ENCODE measurements around the gene PPP6R2.

DNA sequence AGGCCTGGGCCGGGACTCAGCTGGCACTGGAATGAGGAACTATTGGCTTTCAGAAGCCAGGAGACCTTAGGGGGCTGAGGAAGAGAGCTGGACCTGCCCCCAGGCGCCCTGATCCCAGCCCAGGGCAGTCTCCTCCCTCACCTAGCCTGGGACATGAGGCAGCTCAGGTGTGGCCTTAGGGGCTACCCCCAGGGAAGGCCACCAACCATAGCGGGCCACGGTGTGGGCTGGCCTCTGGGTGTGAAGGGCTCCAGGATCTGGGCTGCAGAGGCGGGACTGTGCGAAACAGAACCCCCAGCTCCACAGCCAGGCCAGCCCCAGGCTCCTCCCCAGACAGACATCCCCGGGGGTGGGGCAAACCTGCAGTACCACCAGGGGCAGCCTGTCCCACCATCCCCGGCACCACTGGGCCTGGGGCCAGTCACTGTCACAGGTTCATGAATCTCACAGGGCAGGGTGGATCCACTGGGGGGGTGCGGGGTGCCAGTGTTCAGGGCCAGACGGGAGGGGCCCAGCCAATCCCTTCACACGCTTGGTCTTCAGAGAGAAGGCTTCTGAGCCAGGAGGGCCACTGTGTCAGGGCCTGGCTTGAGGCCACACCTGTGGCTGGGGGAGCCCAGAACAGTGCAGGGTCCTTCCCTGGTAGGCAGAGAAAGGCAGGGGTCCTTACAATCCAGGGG, 39.1 kb upstream of the PPP6R2 start:
- TF ChIP-seq, protein P1, sequence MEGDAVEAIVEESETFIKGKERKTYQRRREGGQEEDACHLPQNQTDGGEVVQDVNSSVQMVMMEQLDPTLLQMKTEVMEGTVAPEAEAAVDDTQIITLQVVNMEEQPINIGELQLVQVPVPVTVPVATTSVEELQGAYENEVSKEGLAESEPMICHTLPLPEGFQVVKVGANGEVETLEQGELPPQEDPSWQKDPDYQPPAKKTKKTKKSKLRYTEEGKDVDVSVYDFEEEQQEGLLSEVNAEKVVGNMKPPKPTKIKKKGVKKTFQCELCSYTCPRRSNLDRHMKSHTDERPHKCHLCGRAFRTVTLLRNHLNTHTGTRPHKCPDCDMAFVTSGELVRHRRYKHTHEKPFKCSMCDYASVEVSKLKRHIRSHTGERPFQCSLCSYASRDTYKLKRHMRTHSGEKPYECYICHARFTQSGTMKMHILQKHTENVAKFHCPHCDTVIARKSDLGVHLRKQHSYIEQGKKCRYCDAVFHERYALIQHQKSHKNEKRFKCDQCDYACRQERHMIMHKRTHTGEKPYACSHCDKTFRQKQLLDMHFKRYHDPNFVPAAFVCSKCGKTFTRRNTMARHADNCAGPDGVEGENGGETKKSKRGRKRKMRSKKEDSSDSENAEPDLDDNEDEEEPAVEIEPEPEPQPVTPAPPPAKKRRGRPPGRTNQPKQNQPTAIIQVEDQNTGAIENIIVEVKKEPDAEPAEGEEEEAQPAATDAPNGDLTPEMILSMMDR (IDR thresholded peaks at IDR 0.05; ENCODE audit: control extremely low read depth in 1 of 3, insufficient read depth in 1 of 3, low read depth in 1 of 3, low read length in 3 of 3): peak in 1 of 3 experiments; percentile 5; a peak in 1 of 4 replicates
- no peak for TF ChIP-seq BACH1 (IDR thresholded peaks at IDR 0.05; ENCODE audit: low read length)
- TF ChIP-seq MAX (IDR thresholded peaks at IDR 0.05): no peak
- TF ChIP-seq TAF7 (optimal IDR thresholded peaks at IDR 0.05; ENCODE audit: borderline replicate concordance, low read depth, low read length): no peak
- no peak for TF ChIP-seq EZH2 (IDR thresholded peaks at IDR 0.05; ENCODE audit: low read depth, low read length, severe bottlenecking)
- TF ChIP-seq EP300 (IDR thresholded peaks at IDR 0.05; ENCODE audit: borderline replicate concordance in 1 of 2, low read depth in 2 of 2, low read length in 2 of 2): no peak
- TF ChIP-seq CHD2 (IDR thresholded peaks at IDR 0.05; ENCODE audit: low read length): no peak
